Right ventricle myocardium superior (tissue), 1 donor: ENCODE results near the gene SLC19A1. TPM values are rescaled to one million over a fixed set of nuclear protein-coding genes. Genes with fewer than 3 reads are reported as not detected.
A peak's percentile ranks its signal among the peaks of the same experiment; 100 is the strongest.

Source experiments
- ATAC-seq: fragments of 200-7000 bp; cut with Tn5 transposase; one replicate; pipeline ENCODE4 v1.9.1; 2020; ENCODE audit warnings: mild to moderate bottlenecking; ENCODE audit not compliant: poor library complexity
- DNase-seq: peaks from one replicate; pipeline ENCODE4 v3.0.0-alpha.2; 2020
- intact Hi-C: fragments of 100-400 bp; cut with DNase I; formaldehyde crosslinking; loops from one replicate; pipeline ENCODE4 v1.11.2; 2022
- total RNA-seq: library from RNA; stranded (reverse); fragmentation: NEBNext Ultra II Directional; extraction: Animal tissue kit (Norgen Biotek cat#: 25700); gene quantifications from one replicate; pipeline ENCODE4 v1.2.1, GENCODE V29; 2021
- donor health status: DM: no; HTN: yes; CAD: no; lungs with severe emphysema.

SLC19A1 gene
- total RNA-seq, 1 donor from 2014 or later, result 6.9 TPM

GRCh38 chr21:45468051-45468970 is 73.9 kb downstream of the SLC19A1 start:
- no peak for ATAC-seq
- intact Hi-C loops, result loop anchor here (10.0 kb wide), 1 partner anchor 356 kb away; no protein-coding TSS in a partner anchor
- DNase-seq, result peak; percentile 45

- no peak for ATAC-seq
- intact Hi-C loops, result loop anchor here (10.0 kb wide), 1 partner anchor 358 kb away; no protein-coding TSS in a partner anchor
- DNase-seq, result peak; percentile 36
Observed at GRCh38 chr21:45467221-45467779, 74.9 kb downstream of the SLC19A1 start.

- ATAC-seq, result no peak
- intact Hi-C loops, result loop anchor here (10.0 kb wide), 1 partner anchor 358 kb away; no protein-coding TSS in a partner anchor
- peak; percentile 30 for DNase-seq
Observed at GRCh38 chr21:45466330-45467220, 75.7 kb downstream of the SLC19A1 start.

GRCh38 chr21:45465611-45466329 is 76.5 kb downstream of the SLC19A1 start:
- DNase-seq (peak; percentile 42), ATAC-seq (no peak)
- intact Hi-C loops, result loop anchor here (10.0 kb wide), 1 partner anchor 359 kb away; no protein-coding TSS in a partner anchor

- intact Hi-C loops, result loop anchor here (10.0 kb wide), 1 partner anchor 360 kb away; no protein-coding TSS in a partner anchor
- no peak for ATAC-seq
- DNase-seq, result peak; percentile 32
Observed at GRCh38 chr21:45465105-45465504, 77.1 kb downstream of the SLC19A1 start.

- no peak for ATAC-seq
- DNase-seq, result no peak
- intact Hi-C loops, result loop anchor here (10.0 kb wide), 1 partner anchor 360 kb away; no protein-coding TSS in a partner anchor
Observed at GRCh38 chr21:45464309-45464708, 77.9 kb downstream of the SLC19A1 start.

- peak; percentile 31 for DNase-seq
- ATAC-seq, result no peak
- intact Hi-C loops, result loop anchor here (10.0 kb wide), 1 partner anchor 361 kb away; no protein-coding TSS in a partner anchor
Observed at GRCh38 chr21:45463871-45464270, 78.4 kb downstream of the SLC19A1 start.

GRCh38 chr21:45461806-45462341 is 80.4 kb downstream of the SLC19A1 start:
- DNase-seq (no peak), ATAC-seq (no peak)
- intact Hi-C loops, result loop anchor here (10.0 kb wide), 1 partner anchor 363 kb away; no protein-coding TSS in a partner anchor

GRCh38 chr21:45461369-45461750 is 80.9 kb downstream of the SLC19A1 start:
- DNase-seq (peak; percentile 20), ATAC-seq (no peak)
- intact Hi-C loops, result loop anchor here (10.0 kb wide), 1 partner anchor 363 kb away; no protein-coding TSS in a partner anchor

- intact Hi-C loops, result loop anchor here (10.0 kb wide), 1 partner anchor 364 kb away; no protein-coding TSS in a partner anchor
- ATAC-seq, result no peak
Observed at GRCh38 chr21:45460611-45461368, 81.5 kb downstream of the SLC19A1 start.

GRCh38 chr21:45460011-45460565 is 82.2 kb downstream of the SLC19A1 start:
- ATAC-seq, result no peak
- DNase-seq, result peak; percentile 37
- intact Hi-C loops, result loop anchor here (10.0 kb wide), 1 partner anchor 365 kb away; no protein-coding TSS in a partner anchor

More at GRCh38 chr21:45460611-45461368, 81.5 kb downstream of the SLC19A1 start:
- DNase-seq, result no peak

- ATAC-seq (no peak), DNase-seq (peak; percentile 30)
- intact Hi-C loops, result loop anchor here (10.0 kb wide), 1 partner anchor 365 kb away; no protein-coding TSS in a partner anchor
Observed at GRCh38 chr21:45459171-45460010, 82.8 kb downstream of the SLC19A1 start.

- DNase-seq, result peak; percentile 32
- ATAC-seq, result no peak
- intact Hi-C loops, result no loop called here
Observed at GRCh38 chr21:45458281-45459170, 83.7 kb downstream of the SLC19A1 start.

- ATAC-seq, result no peak
- intact Hi-C loops, result no loop called here
Observed at GRCh38 chr21:45457832-45458172, 84.4 kb downstream of the SLC19A1 start.

More at GRCh38 chr21:45457832-45458172, 84.4 kb downstream of the SLC19A1 start:
- peak; percentile 26 for DNase-seq
